K562 (cell line): ENCODE measurements around the gene CNKSR2. TPM values are rescaled to one million over a fixed set of nuclear protein-coding genes. Genes with fewer than 3 reads are reported as not detected.

Source experiments
- AFF4 ChIP-seq: sonication (generic); formaldehyde crosslinking; IDR thresholded peaks from 2 replicates; pipeline ENCODE4 v1.8.0; 2023; ENCODE audit warnings: mild to moderate bottlenecking, missing genetic modification reagents
- DACH1 ChIP-seq: fragments of 450-650 bp; IDR thresholded peaks from 2 replicates; pipeline ENCODE4 v1.6.1; 2018; ENCODE audit not compliant: partially characterized antibody
- ELF4 ChIP-seq: fragments of 450-650 bp; formaldehyde crosslinking; IDR thresholded peaks from 2 replicates; pipeline ENCODE4 v1.4.0; 2022; ENCODE audit warnings: missing genetic modification characterization
- HEY1 ChIP-seq: fragments of 250-450 bp; sonication (Bioruptor Pico); IDR thresholded peaks from 2 replicates; pipeline ENCODE4 v1.5.0; 2020; ENCODE audit warnings: mild to moderate bottlenecking, moderate library complexity, borderline replicate concordance
- KAT8 ChIP-seq: fragments of 450-650 bp; IDR thresholded peaks from 2 replicates; pipeline ENCODE4 v1.6.1; 2016; ENCODE audit warnings: low read depth, mild to moderate bottlenecking
- POLR2B ChIP-seq: fragments of 450-650 bp; IDR thresholded peaks from 2 replicates; pipeline ENCODE4 v1.6.1; 2018; ENCODE audit warnings: low read depth; ENCODE audit not compliant: partially characterized antibody
- ZNF23 ChIP-seq: fragments of 250-450 bp; sonication (Bioruptor Pico); IDR thresholded peaks from 2 replicates; pipeline ENCODE4 v1.4.0; 2020; ENCODE audit warnings: mild to moderate bottlenecking
- ZNF395 ChIP-seq: fragments of 200-800 bp; sonication (Bioruptor generic); IDR thresholded peaks from 2 replicates; pipeline ENCODE4 v1.6.1; 2017; ENCODE audit warnings: missing genetic modification characterization, missing compliant biosample characterization
- polyA plus RNA-seq, 8 experiments: library from polyadenylated mRNA; depleted of rRNA in 4 of 8; stranded (reverse) in 5 of 8; unstranded in 3 of 8; fragments of >200 nt; fragmentation: Nextera tagmentation in 2 of 8; fragmentation: Illumina TruSeq in 1 of 8; extraction: Ambion mirVana in 2 of 8; extraction: Trizol in 1 of 8; gene quantifications; 2 replicates each; pipeline versions ENCODE4 v1.2.1 to v1.2.3, GENCODE V29; 2011 to 2014; ENCODE audit warnings: inconsistent platforms in 1 of 8, missing spikeins in 1 of 8
- total RNA-seq, 7 experiments: library from RNA; depleted of rRNA in 6 of 7; stranded (reverse); fragments of >200 nt in 6 of 7; fragmentation: Illumina TruSeq in 2 of 7; extraction: Trizol in 2 of 7; gene quantifications; 2 replicates each; pipeline versions ENCODE4 v1.2.1 to v1.2.3, GENCODE V29; 2011 to 2021; ENCODE audit warnings: low replicate concordance in 1 of 7

Gene CNKSR2
- total and polyA plus RNA-seq, 9 of the 15 experiments (the other 6 are each of a cell fraction or from before 2014, with no cell fraction given) = not detected

DNA sequence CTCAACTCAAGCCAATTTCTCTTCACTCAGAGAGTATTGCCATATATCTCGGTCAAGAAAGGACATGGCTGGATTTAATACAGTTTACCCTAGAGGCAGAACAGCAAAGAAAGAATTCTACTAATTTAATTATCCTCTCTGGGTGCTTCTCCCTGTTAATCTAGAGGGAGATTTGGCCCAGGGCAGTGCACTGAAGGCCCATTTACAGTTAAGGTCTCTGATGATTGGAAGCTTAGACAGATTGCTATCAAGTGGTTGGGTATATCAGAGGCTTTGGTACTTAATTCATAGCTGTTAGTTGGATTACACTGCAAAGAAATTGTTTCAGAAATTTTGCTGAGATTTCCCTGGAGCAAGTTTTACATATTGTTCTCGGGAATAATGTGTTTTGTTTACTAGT, 4.6 kb upstream of the CNKSR2 start (continued):
- TF ChIP-seq ZNF395 = no peak
- no peak for TF ChIP-seq DACH1
- TF ChIP-seq KAT8 = no peak
- no peak for TF ChIP-seq POLR2B
- TF ChIP-seq AFF4 (CRISPR knock-in tag) = no peak
- TF ChIP-seq HEY1 = no peak
- TF ChIP-seq ZNF23 = no peak
- no peak for TF ChIP-seq ELF4 (CRISPR knock-in tag)
